SJCRH30 (cell line): Measurements from ENCODE around the gene CORO2B. TPM values are rescaled to one million over a fixed set of nuclear protein-coding genes. Genes with fewer than 3 reads are reported as not detected.

Experiments
- total RNA-seq: library from RNA; depleted of rRNA; stranded (reverse); fragments of >200 nt; shearing (Covaris generic); gene quantifications from 2 replicates; pipeline ENCODE4 v1.2.3, GENCODE V29; 2014; rRNA removed

The CORO2B gene
- total RNA-seq, 1 experiment from 2014 or later = not detected

Other genes starting within 250 kb of the CORO2B start
- gene ITGA11, start 146.8 kb upstream of the CORO2B start, total RNA-seq = not detected in 2 replicates
- gene ANP32A, start 241.9 kb downstream of the CORO2B start, total RNA-seq = 246 and 273 TPM in 2 replicates